Mucosa of descending colon (tissue), 3 donors: Measurements from ENCODE around the gene CFAP141. TPM values are rescaled to one million over a fixed set of nuclear protein-coding genes. Genes with fewer than 3 reads are reported as not detected.

Experiments used
- ATAC-seq: fragments of 200-7000 bp; cut with Tn5 transposase; one replicate; pipeline ENCODE4 v1.9.1; 2020; ENCODE audit warnings: mild to moderate bottlenecking, moderate library complexity
- DNase-seq, 3 donors: peaks; one replicate each; pipeline ENCODE4 v3.0.0-alpha.2; 2020
- H3K36me3 ChIP-seq: fragments of 200-600 bp; one replicate; pipeline ENCODE4 v1.8.0; 2021; ENCODE audit warnings: low read depth, mild to moderate bottlenecking
- H3K4me1 ChIP-seq: fragments of 200-600 bp; one replicate; pipeline ENCODE4 v1.8.0; 2021; ENCODE audit warnings: low read depth, mild to moderate bottlenecking
- H3K4me3 ChIP-seq: fragments of 200-600 bp; one replicate; pipeline ENCODE4 v1.8.0; 2021; ENCODE audit warnings: mild to moderate bottlenecking
- H3K9me3 ChIP-seq: fragments of 200-600 bp; one replicate; pipeline ENCODE4 v1.8.0; 2021; ENCODE audit warnings: mild to moderate bottlenecking
- intact Hi-C, 2 donors: fragments of 100-400 bp; cut with DNase I in 1 of 2; cut with micrococcal nuclease in 1 of 2; formaldehyde crosslinking; loops; one replicate each; pipeline versions ENCODE4 v1.11.0 to v1.11.1; 2022; cut with DNase I, micrococcal nuclease
- total RNA-seq, 3 donors: library from RNA; stranded (reverse); fragmentation: NEBNext Ultra II Directional in 2 of 3; extraction: Animal tissue kit (Norgen Biotek cat#: 25700) in 2 of 3; gene quantifications; one replicate each; pipeline versions ENCODE4 v1.2.1 to v1.2.4, GENCODE V29; 2021 to 2023
- TF ChIP-seq, protein P1 (sequence below): fragments of 200-600 bp; IDR thresholded peaks from one replicate; pipeline ENCODE4 v1.8.0; 2022; ENCODE audit warnings: antibody characterized with exemption, mild to moderate bottlenecking
- donor health status: DM: no; HTN: no; CAD: no; lungs with moderate emphysema.
- donor health status: DM: no; HTN: no; CAD: no.
- donor health status: DM: no; HTN: yes; CAD: no.

Gene CFAP141
- total RNA-seq, 3 donors from 2014 or later = not detected

GRCh38 chr1:154222918-154223317 is 16.8 kb upstream of the CFAP141 start:
- TF ChIP-seq, protein P1, sequence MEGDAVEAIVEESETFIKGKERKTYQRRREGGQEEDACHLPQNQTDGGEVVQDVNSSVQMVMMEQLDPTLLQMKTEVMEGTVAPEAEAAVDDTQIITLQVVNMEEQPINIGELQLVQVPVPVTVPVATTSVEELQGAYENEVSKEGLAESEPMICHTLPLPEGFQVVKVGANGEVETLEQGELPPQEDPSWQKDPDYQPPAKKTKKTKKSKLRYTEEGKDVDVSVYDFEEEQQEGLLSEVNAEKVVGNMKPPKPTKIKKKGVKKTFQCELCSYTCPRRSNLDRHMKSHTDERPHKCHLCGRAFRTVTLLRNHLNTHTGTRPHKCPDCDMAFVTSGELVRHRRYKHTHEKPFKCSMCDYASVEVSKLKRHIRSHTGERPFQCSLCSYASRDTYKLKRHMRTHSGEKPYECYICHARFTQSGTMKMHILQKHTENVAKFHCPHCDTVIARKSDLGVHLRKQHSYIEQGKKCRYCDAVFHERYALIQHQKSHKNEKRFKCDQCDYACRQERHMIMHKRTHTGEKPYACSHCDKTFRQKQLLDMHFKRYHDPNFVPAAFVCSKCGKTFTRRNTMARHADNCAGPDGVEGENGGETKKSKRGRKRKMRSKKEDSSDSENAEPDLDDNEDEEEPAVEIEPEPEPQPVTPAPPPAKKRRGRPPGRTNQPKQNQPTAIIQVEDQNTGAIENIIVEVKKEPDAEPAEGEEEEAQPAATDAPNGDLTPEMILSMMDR = no peak
- ATAC-seq = no peak
- Histone ChIP-seq H3K36me3 (peaks cover 6% of the 10 kb centered on the region), H3K9me3 (no peaks in the 10 kb centered on the region), H3K4me3 (no peak overlapping the region), H3K4me1 (peaks cover 26% of the 10 kb centered on the region)
- no peak for DNase-seq
- intact Hi-C loops = no loop called here

GRCh38 chr1:154222518-154222917 is 16.4 kb upstream of the CFAP141 start:
- H3K4me3 ChIP-seq = no peak overlapping the region

DNA sequence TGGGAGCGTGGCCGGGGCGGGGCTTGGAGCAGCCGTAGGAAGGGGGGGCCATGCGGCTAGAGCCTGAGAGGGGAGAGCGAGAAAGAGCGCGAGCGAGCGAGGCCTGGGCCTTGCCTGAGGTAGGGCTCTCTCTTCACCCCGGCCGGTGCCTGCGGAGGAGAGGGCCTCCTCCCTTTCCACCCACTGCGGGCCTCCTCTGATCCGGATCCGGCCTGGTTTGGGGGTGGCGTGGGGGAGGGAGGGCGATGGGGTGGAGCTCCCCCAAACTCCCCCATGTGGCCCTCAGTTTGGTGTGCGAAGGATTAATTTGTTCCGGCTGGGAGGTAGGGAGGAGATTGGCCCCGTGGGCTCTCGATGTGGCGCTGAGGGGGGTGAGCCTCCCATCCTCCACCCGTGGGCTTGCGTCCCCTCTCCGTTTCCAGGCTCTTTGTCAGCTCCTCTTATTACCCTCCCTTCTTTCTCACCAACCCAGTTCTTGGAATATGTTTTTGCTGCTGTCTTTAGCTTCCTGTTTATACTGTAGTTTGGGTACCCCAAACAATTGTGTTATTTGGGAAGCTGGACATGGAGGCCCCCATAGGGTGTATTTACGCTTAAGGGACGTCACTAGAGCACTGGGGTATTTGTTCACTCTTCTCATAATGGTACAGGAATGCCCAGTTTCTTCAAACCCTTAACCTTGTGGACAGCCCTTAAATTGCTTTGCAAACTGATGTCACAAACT is 15.3 kb upstream of the CFAP141 start:
- intact Hi-C loops = no loop called here
- no peaks in the 10 kb centered on the region for H3K9me3 ChIP-seq
- ATAC-seq (peak; percentile 54), DNase-seq (peak; percentile 69 to 84 (median 79))
- peaks cover 26% of the 10 kb centered on the region for H3K4me1 ChIP-seq
- H3K36me3 ChIP-seq = no peaks in the 10 kb centered on the region
- TF ChIP-seq, protein P1 = no peak
- peak overlapping the region; percentile 77 for H3K4me3 ChIP-seq

More at GRCh38 chr1:154222518-154222917, 16.4 kb upstream of the CFAP141 start:
- no peaks in the 10 kb centered on the region for H3K9me3 ChIP-seq
- H3K36me3 ChIP-seq = peaks cover 5% of the 10 kb centered on the region
- H3K4me1 ChIP-seq = peaks cover 26% of the 10 kb centered on the region
- DNase-seq = no peak
- TF ChIP-seq, protein P1 = no peak
- no peak for ATAC-seq
- intact Hi-C loops = no loop called here

- Histone ChIP-seq H3K36me3 (no peaks in the 10 kb centered on the region), H3K4me1 (peaks cover 26% of the 10 kb centered on the region), H3K4me3 (peak overlapping the region; percentile 77), H3K9me3 (no peaks in the 10 kb centered on the region)
- ATAC-seq = no peak
- DNase-seq = no peak
- intact Hi-C loops = no loop called here
- TF ChIP-seq, protein P1 = no peak
Measured at GRCh38 chr1:154220970-154221277, 14.8 kb upstream of the CFAP141 start.

DNA sequence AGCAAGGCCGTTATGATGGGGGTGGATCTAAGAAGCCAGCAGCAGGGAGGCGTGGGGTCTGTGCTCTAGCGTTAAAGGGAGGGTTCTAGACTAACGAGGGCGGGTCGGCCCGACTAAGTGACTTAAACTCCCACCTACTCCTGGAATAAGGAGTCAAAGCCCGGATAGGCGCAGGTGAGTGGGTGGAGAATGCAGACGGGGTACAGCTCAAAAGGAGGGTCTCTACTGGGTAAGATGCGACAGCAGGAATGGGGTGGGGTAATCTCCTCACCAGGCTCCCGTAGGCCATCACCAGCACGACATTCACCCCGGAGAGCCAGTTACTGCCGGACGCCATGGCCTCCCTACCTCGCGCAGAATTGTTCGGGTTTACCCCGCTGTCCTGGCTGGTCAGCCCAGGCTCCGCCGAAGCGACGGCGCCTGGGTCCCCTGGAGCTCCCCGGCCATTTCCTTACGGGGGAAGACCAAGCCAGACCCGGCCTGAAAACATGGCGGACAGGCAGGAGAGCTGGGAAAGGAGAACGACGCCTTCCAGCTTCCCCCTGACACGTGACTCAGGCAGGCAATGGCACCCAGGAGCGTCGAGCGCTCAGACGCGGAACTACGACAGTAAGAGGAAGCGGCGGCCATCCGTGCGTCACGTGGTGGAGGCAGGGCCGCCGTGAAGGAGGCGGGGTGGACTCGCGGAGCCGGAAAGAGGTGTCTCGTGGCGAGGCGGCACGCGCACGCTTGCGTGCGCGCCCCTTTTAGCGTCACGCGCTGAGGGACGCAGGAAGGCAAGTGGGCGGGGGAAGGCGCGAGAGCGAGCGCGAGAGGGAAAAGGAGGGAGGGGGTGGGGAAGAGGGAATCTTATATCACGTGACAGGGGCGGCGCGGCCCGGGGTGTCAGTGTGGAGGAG is 14.2 kb upstream of the CFAP141 start, which contains the start of gene UBAP2L:
TSS of gene UBAP2L (plus strand) at position 885 of the 899 bp plus-strand sequence. CDS start 4,169 bp downstream, outside the sequence.
- peak; percentile 99 to 100 (median 99) for DNase-seq
- Histone ChIP-seq H3K4me3 (peak within 1 kb of the TSS; percentile 77), H3K36me3 (no peaks in the 10 kb centered on the region), H3K9me3 (no peaks in the 10 kb centered on the region), H3K4me1 (peaks cover 26% of the 10 kb centered on the region)
- ATAC-seq = peak; percentile 95
- TF ChIP-seq, protein P1 = no peak
- intact Hi-C loops = no loop called here
